H9 (cell line): Measurements from ENCODE around the gene ATXN3L. TPM values are rescaled to one million over a fixed set of nuclear protein-coding genes. Genes with fewer than 3 reads are reported as not detected.

Source experiments
- DNase-seq: peaks from one replicate; pipeline ENCODE4 v3.0.0-alpha.2; 2017
- H2AFZ ChIP-seq: one replicate; pipeline ENCODE4 v1.6.1; 2013; ENCODE audit warnings: mild to moderate bottlenecking, low read length, control low read depth, moderate library complexity
- H2AK5ac ChIP-seq: 2 replicates; pipeline ENCODE4 v1.6.1; 2013; ENCODE audit warnings: low read length, control low read depth, mixed read lengths; ENCODE audit not compliant: insufficient read length
- H2BK120ac ChIP-seq: one replicate; pipeline ENCODE4 v1.6.1; 2013; ENCODE audit warnings: low read depth, mild to moderate bottlenecking, low read length, control low read depth, inconsistent platforms; ENCODE audit not compliant: poor library complexity, severe bottlenecking
- H2BK12ac ChIP-seq: 2 replicates; pipeline ENCODE4 v1.6.1; 2013; ENCODE audit warnings: low read length, control low read depth, mixed read lengths, low read depth; ENCODE audit not compliant: insufficient read length
- H2BK15ac ChIP-seq: 2 replicates; pipeline ENCODE4 v1.6.1; 2013; ENCODE audit warnings: low read depth, low read length, control low read depth
- H2BK20ac ChIP-seq: one replicate; pipeline ENCODE4 v1.6.1; 2013; ENCODE audit warnings: low read depth, mild to moderate bottlenecking, low read length, control low read depth, inconsistent platforms; ENCODE audit not compliant: poor library complexity, severe bottlenecking
- H2BK5ac ChIP-seq: 2 replicates; pipeline ENCODE4 v1.6.1; 2013; ENCODE audit warnings: low read length, control low read depth, mixed read lengths; ENCODE audit not compliant: insufficient read length
- H3K14ac ChIP-seq: 2 replicates; pipeline ENCODE4 v1.6.1; 2013; ENCODE audit warnings: low read length, control low read depth; ENCODE audit not compliant: insufficient read depth
- H3K18ac ChIP-seq: 2 replicates; pipeline ENCODE4 v1.6.1; 2013; ENCODE audit warnings: low read depth, mild to moderate bottlenecking, mixed read lengths, low read length, control low read depth; ENCODE audit not compliant: insufficient read length
- H3K23ac ChIP-seq: 2 replicates; pipeline ENCODE4 v1.6.1; 2013; ENCODE audit warnings: low read length, control low read depth, mixed read lengths, low read depth; ENCODE audit not compliant: insufficient read length
- H3K23me2 ChIP-seq: 2 replicates; pipeline ENCODE4 v1.6.1; 2013; ENCODE audit warnings: low read depth, mild to moderate bottlenecking, mixed read lengths, low read length, control low read depth; ENCODE audit not compliant: insufficient read length, poor library complexity, severe bottlenecking
- H3K27ac ChIP-seq: 2 replicates; pipeline ENCODE4 v1.5.1; 2013; ENCODE audit warnings: low read length, control low read depth, mixed read lengths, low read depth; ENCODE audit not compliant: insufficient read length
- H3K27me3 ChIP-seq: 2 replicates; pipeline ENCODE4 v1.6.1; 2013; ENCODE audit warnings: low read length, control low read depth, inconsistent platforms; ENCODE audit not compliant: insufficient read depth
- H3K4ac ChIP-seq: 2 replicates; pipeline ENCODE4 v1.6.1; 2013; ENCODE audit warnings: low read depth, mild to moderate bottlenecking, control low read depth, inconsistent platforms, low read length, moderate library complexity
- H3K4me1 ChIP-seq: 2 replicates; pipeline ENCODE4 v1.6.1; 2013; ENCODE audit warnings: low read length, control low read depth, inconsistent platforms; ENCODE audit not compliant: insufficient read depth
- H3K4me2 ChIP-seq: 2 replicates; pipeline ENCODE4 v1.6.1; 2013; ENCODE audit warnings: low read length, control low read depth, mixed read lengths; ENCODE audit not compliant: insufficient read length, insufficient read depth
- H3K56ac ChIP-seq: 2 replicates; pipeline ENCODE4 v1.6.1; 2013; ENCODE audit warnings: low read depth, mild to moderate bottlenecking, mixed read lengths, low read length, control low read depth; ENCODE audit not compliant: insufficient read length
- H3K79me1 ChIP-seq: 2 replicates; pipeline ENCODE4 v1.6.1; 2013; ENCODE audit warnings: low read depth, mild to moderate bottlenecking, moderate library complexity, low read length, control low read depth, inconsistent platforms; ENCODE audit not compliant: insufficient read depth, poor library complexity, severe bottlenecking
- H3K79me2 ChIP-seq: 2 replicates; pipeline ENCODE4 v1.6.1; 2013; ENCODE audit warnings: low read length, control low read depth, inconsistent platforms; ENCODE audit not compliant: insufficient read depth
- H3K9ac ChIP-seq: 2 replicates; pipeline ENCODE4 v1.6.1; 2013; ENCODE audit warnings: low read length, control low read depth, mixed read lengths; ENCODE audit not compliant: insufficient read length; ENCODE audit errors: extremely low read depth
- H3K9me3 ChIP-seq: one replicate; pipeline ENCODE4 v1.6.1; 2013; ENCODE audit warnings: low read depth, low read length, inconsistent platforms; ENCODE audit not compliant: control insufficient read depth
- H3T11ph ChIP-seq: one replicate; pipeline ENCODE4 v1.6.1; 2013; ENCODE audit warnings: mild to moderate bottlenecking, low read length, control low read depth, inconsistent platforms
- H4K20me1 ChIP-seq: one replicate; pipeline ENCODE4 v1.6.1; 2013; ENCODE audit not compliant: control insufficient read depth, insufficient read length, insufficient read depth
- H4K5ac ChIP-seq: 2 replicates; pipeline ENCODE4 v1.6.1; 2013; ENCODE audit warnings: low read depth, mild to moderate bottlenecking, mixed read lengths, low read length, control low read depth; ENCODE audit not compliant: insufficient read length
- H4K8ac ChIP-seq: replicated peaks from 2 replicates; pipeline ENCODE4 v1.6.1; 2013; ENCODE audit warnings: low read length, control low read depth, mixed read lengths, low read depth; ENCODE audit not compliant: insufficient read length
- H4K91ac ChIP-seq: 2 replicates; pipeline ENCODE4 v1.6.1; 2013; ENCODE audit warnings: low read depth, mild to moderate bottlenecking, moderate library complexity, mixed read lengths, low read length, control low read depth; ENCODE audit not compliant: insufficient read length
- H3K27ac Mint-ChIP-seq, 3 experiments: 2 replicates in 2 of 3; 3 replicates in 1 of 3; pipeline ENCODE4 v1.8.0; 2020 to 2021; ENCODE audit warnings: mixed read lengths in 3 of 3, mild to moderate bottlenecking in 1 of 3, moderate library complexity in 1 of 3
- H3K27me3 Mint-ChIP-seq: 2 replicates; pipeline ENCODE4 v1.8.0; 2021; ENCODE audit warnings: low read depth, mild to moderate bottlenecking, moderate library complexity, mixed read lengths
- H3K36me3 Mint-ChIP-seq, 3 experiments: 2 replicates in 2 of 3; 3 replicates in 1 of 3; pipeline ENCODE4 v1.8.0; 2020 to 2021; ENCODE audit warnings: low read depth in 3 of 3, mixed read lengths in 3 of 3; ENCODE audit not compliant: insufficient read depth in 1 of 3
- H3K4me1 Mint-ChIP-seq, 2 experiments: 2 replicates each; pipeline ENCODE4 v1.8.0; 2020; ENCODE audit warnings: mixed read lengths in 2 of 2
- H3K4me3 Mint-ChIP-seq, 2 experiments: 2 replicates in 1 of 2; 3 replicates in 1 of 2; pipeline ENCODE4 v1.8.0; 2020 to 2021; ENCODE audit warnings: mild to moderate bottlenecking in 2 of 2, mixed read lengths in 2 of 2, moderate library complexity in 1 of 2
- H3K9me3 Mint-ChIP-seq, 2 experiments: 2 replicates in 1 of 2; 3 replicates in 1 of 2; pipeline ENCODE4 v1.8.0; 2020; ENCODE audit warnings: mild to moderate bottlenecking in 2 of 2, mixed read lengths in 2 of 2, moderate library complexity in 1 of 2
- whole genome bisulfite sequencing: extraction: QIAGEN DNeasy Blood & Tissue Kit; methylation state at CpG from one replicate; pipeline ENCODE4 v1.1.7; 2013; ENCODE audit warnings: missing lambda C conversion rate, low lambda C conversion rate, mixed read lengths; ENCODE audit not compliant: insufficient read length; ENCODE audit errors: extremely low coverage; 5-methylcytosine and 5-hydroxymethylcytosine counted together
- total RNA-seq: library from RNA; stranded (reverse); gene quantifications from 2 replicates; pipeline ENCODE4 v1.2.1, GENCODE V29; 2021
- TF ChIP-seq, protein P1 (sequence below): fragments of 200-600 bp; sonication (generic); conservative IDR thresholded peaks from 3 replicates; pipeline ENCODE4 v1.8.0; 2021; ENCODE audit warnings: antibody characterized with exemption, mild to moderate bottlenecking

The ATXN3L gene
- total RNA-seq, 1 experiment from 2014 or later, result not detected

DNA sequence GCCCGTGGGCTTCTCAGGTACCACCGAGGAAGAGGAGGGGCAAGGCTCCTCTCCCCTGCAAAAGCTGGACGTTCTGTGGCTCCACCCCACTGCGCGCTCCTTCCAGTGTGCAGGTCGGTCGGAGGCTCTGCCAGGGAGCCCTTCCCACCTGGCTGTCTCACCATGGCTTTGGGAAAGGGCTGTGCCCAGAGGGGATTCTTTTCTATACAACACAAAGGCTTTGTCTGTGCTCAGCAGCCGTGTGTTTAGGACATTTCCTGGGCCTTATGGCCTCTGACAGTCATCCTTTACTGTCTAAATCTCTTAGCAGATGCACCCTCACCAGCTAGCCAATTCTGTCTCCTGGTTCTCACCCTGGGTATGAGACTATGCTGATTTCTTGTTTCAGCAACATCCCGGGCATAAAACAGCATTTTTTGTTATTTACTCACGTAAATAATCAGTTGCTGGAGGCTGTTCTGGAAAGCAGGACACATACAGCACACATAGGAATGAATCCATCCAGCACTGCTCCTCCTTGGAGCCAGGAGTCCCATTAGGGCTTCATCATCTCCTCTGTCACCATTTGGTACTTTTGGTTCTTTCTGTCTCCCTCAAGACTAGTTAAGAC lies 20.4 kb upstream of the ATXN3L start:
- Histone ChIP-seq H3K18ac (no peak overlapping the region), H2AK5ac (no peak overlapping the region), H3K4me2 (no peak overlapping the region), H3K27ac (no peak overlapping the region), H4K91ac (no peak overlapping the region), H3K79me1 (no peaks in the 10 kb centered on the region), H4K20me1 (no peaks in the 10 kb centered on the region), H4K8ac (no peak overlapping the region), H2BK120ac (no peak overlapping the region), H2BK12ac (no peak overlapping the region), H3K27me3 (no peaks in the 10 kb centered on the region), H3K14ac (no peak overlapping the region; the same call in 1 of the 2 replicates), H3K79me2 (no peaks in the 10 kb centered on the region), H3K23ac (no peak overlapping the region), H3K4me1 (0 out of 2 replicates have a peak, but pooled peaks cover 2% of the 10 kb centered on the region), H2BK5ac (no peak overlapping the region), H2AFZ (no peak overlapping the region), H3K56ac (no peak overlapping the region), H2BK15ac (no peak overlapping the region), H3T11ph (no peak overlapping the region), H3K4ac (no peak overlapping the region), H3K9me3 (no peaks in the 10 kb centered on the region), H3K23me2 (no peaks in the 10 kb centered on the region), H2BK20ac (no peak overlapping the region), H4K5ac (no peak overlapping the region), H3K9ac (no peak overlapping the region)
- Mint-ChIP-seq H3K27me3 (no peaks in the 10 kb centered on the region), H3K4me1 (peaks cover 6 to 7% of the 10 kb centered on the region in 2 experiments; a peak in 2 of 4 replicates), H3K4me3 (no peak overlapping the region), H3K36me3 (no peaks in the 10 kb centered on the region; a peak in 1 of 7 replicates), H3K27ac (no peak overlapping the region), H3K9me3 (peaks cover 47 to 72% of the 10 kb centered on the region in 2 experiments)
- no CpG with 5 or more reads among the region's 10 CpGs for WGBS
- TF ChIP-seq, protein P1, sequence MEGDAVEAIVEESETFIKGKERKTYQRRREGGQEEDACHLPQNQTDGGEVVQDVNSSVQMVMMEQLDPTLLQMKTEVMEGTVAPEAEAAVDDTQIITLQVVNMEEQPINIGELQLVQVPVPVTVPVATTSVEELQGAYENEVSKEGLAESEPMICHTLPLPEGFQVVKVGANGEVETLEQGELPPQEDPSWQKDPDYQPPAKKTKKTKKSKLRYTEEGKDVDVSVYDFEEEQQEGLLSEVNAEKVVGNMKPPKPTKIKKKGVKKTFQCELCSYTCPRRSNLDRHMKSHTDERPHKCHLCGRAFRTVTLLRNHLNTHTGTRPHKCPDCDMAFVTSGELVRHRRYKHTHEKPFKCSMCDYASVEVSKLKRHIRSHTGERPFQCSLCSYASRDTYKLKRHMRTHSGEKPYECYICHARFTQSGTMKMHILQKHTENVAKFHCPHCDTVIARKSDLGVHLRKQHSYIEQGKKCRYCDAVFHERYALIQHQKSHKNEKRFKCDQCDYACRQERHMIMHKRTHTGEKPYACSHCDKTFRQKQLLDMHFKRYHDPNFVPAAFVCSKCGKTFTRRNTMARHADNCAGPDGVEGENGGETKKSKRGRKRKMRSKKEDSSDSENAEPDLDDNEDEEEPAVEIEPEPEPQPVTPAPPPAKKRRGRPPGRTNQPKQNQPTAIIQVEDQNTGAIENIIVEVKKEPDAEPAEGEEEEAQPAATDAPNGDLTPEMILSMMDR, result no peak
- DNase-seq, result no peak
